Astrocyte (in vitro differentiated cells and primary cell): ENCODE data around the gene GABRQ. TPM values are rescaled to one million over a fixed set of nuclear protein-coding genes. Genes with fewer than 3 reads are reported as not detected.
A peak's percentile ranks its signal among the peaks of the same experiment; 100 is the strongest.

ENCODE experiments used
- DNase-seq: peaks from one replicate; pipeline ENCODE4 v3.0.0-alpha.2; 2010; ENCODE audit warnings: low read depth
- FAIRE-seq: peaks from 2 replicates; lab custom pipeline; 2011; peaks lifted over from hg19 to GRCh38; lab: Jason Lieb, UNC
- H2AFZ ChIP-seq: 2 replicates; pipeline ENCODE4 v1.6.0; 2012; ENCODE audit warnings: low read depth, low read length, inconsistent platforms
- H3K27ac ChIP-seq: 2 replicates; pipeline ENCODE4 v1.5.1; 2011; ENCODE audit warnings: low read depth, low read length, inconsistent platforms
- H3K27me3 ChIP-seq: 2 replicates; pipeline ENCODE4 v1.6.0; 2011; ENCODE audit warnings: low read length, inconsistent platforms; ENCODE audit not compliant: insufficient read depth
- H3K36me3 ChIP-seq: 2 replicates; pipeline ENCODE4 v1.5.1; 2011; ENCODE audit warnings: low read length, inconsistent platforms; ENCODE audit not compliant: insufficient read depth
- H3K4me1 ChIP-seq: 2 replicates; pipeline ENCODE4 v1.5.1; 2011; ENCODE audit warnings: low read length, inconsistent platforms; ENCODE audit not compliant: insufficient read depth
- H3K4me2 ChIP-seq: 2 replicates; pipeline ENCODE4 v1.6.0; 2012; ENCODE audit warnings: low read length, inconsistent platforms
- H3K4me3 ChIP-seq: 2 replicates; pipeline ENCODE4 v1.5.1; 2011; ENCODE audit warnings: low read depth, mild to moderate bottlenecking, low read length, inconsistent platforms; ENCODE audit not compliant: insufficient read depth
- H3K79me2 ChIP-seq: 2 replicates; pipeline ENCODE4 v1.6.0; 2012; ENCODE audit warnings: mild to moderate bottlenecking, low read length, inconsistent platforms; ENCODE audit not compliant: insufficient read depth
- H3K9ac ChIP-seq: 2 replicates; pipeline ENCODE4 v1.6.0; 2012; ENCODE audit warnings: mild to moderate bottlenecking, low read length, inconsistent platforms
- H3K9me3 ChIP-seq: 2 replicates; pipeline ENCODE4 v1.5.1; 2012; ENCODE audit warnings: low read depth, mild to moderate bottlenecking, low read length, inconsistent platforms; ENCODE audit not compliant: insufficient read depth
- H4K20me1 ChIP-seq: 2 replicates; pipeline ENCODE4 v1.6.0; 2012; ENCODE audit warnings: low read length, inconsistent platforms; ENCODE audit not compliant: insufficient read depth
- H3K27ac Mint-ChIP-seq: one replicate; pipeline ENCODE4 v1.8.0; 2021; ENCODE audit warnings: mild to moderate bottlenecking, mixed read lengths; ENCODE audit not compliant: unreplicated experiment
- H3K27me3 Mint-ChIP-seq: one replicate; pipeline ENCODE4 v1.8.0; 2021; ENCODE audit warnings: low read depth, mixed read lengths; ENCODE audit not compliant: unreplicated experiment
- H3K36me3 Mint-ChIP-seq: one replicate; pipeline ENCODE4 v1.8.0; 2021; ENCODE audit warnings: low read depth, mixed read lengths; ENCODE audit not compliant: unreplicated experiment
- H3K4me1 Mint-ChIP-seq: one replicate; pipeline ENCODE4 v1.8.0; 2021; ENCODE audit warnings: low read depth, mixed read lengths; ENCODE audit not compliant: unreplicated experiment
- H3K4me3 Mint-ChIP-seq: one replicate; pipeline ENCODE4 v1.8.0; 2021; ENCODE audit warnings: mild to moderate bottlenecking, moderate library complexity, mixed read lengths; ENCODE audit not compliant: unreplicated experiment
- H3K9me3 Mint-ChIP-seq: one replicate; pipeline ENCODE4 v1.8.0; 2021; ENCODE audit warnings: mild to moderate bottlenecking, mixed read lengths; ENCODE audit not compliant: unreplicated experiment
- CTCF ChIP-seq: IDR thresholded peaks from 2 replicates; pipeline ENCODE4 v1.5.1; 2011; ENCODE audit warnings: low read depth, mild to moderate bottlenecking, inconsistent platforms, low read length, moderate library complexity; ENCODE audit not compliant: insufficient read depth
- EZH2 ChIP-seq: IDR thresholded peaks from 2 replicates; pipeline ENCODE4 v1.6.1; 2012; ENCODE audit warnings: mild to moderate bottlenecking, low read length, inconsistent platforms; ENCODE audit not compliant: insufficient read depth
- total RNA-seq: library from RNA; stranded (reverse); gene quantifications from 2 replicates; pipeline ENCODE4 v1.2.1, GENCODE V29; 2021

Gene GABRQ
- total RNA-seq, 1 donor from 2014 or later = 0.41 TPM

- Mint-ChIP-seq H3K4me1 (no peaks in the 10 kb centered on the region), H3K36me3 (peaks cover under 1% of the 10 kb centered on the region), H3K9me3 (no peaks in the 10 kb centered on the region), H3K27ac (no peak overlapping the region), H3K27me3 (peaks cover 4% of the 10 kb centered on the region), H3K4me3 (no peak overlapping the region)
- Histone ChIP-seq H3K9ac (no peak overlapping the region), H3K4me2 (no peak overlapping the region), H3K27me3 (no peaks in the 10 kb centered on the region), H3K36me3 (no peaks in the 10 kb centered on the region), H3K4me3 (no peak overlapping the region), H4K20me1 (no peaks in the 10 kb centered on the region), H3K4me1 (no peaks in the 10 kb centered on the region), H2AFZ (no peak overlapping the region), H3K79me2 (no peaks in the 10 kb centered on the region), H3K27ac (no peak overlapping the region), H3K9me3 (no peaks in the 10 kb centered on the region)
- DNase-seq (no peak), FAIRE-seq (no peak)
- TF ChIP-seq EZH2 (no peak), CTCF (no peak)
Observed at GRCh38 chrX:152614791-152615190, 22.9 kb upstream of the GABRQ start.

GRCh38 chrX:152619897-152620296 is 17.8 kb upstream of the GABRQ start:
- no peak overlapping the region for H3K4me3 Mint-ChIP-seq
- TF ChIP-seq EZH2 (no peak), CTCF (no peak)
- H3K4me2 ChIP-seq = no peak overlapping the region
- peak; percentile 20 for DNase-seq
- no peak overlapping the region for H2AFZ ChIP-seq
- H3K79me2 ChIP-seq = no peaks in the 10 kb centered on the region
- peak; percentile 85 for FAIRE-seq
- H4K20me1 ChIP-seq = no peaks in the 10 kb centered on the region
- H3K36me3 Mint-ChIP-seq = no peaks in the 10 kb centered on the region
- H3K9me3 ChIP-seq = no peaks in the 10 kb centered on the region
- H3K27me3 ChIP-seq = no peaks in the 10 kb centered on the region
- H3K4me1 ChIP-seq = no peaks in the 10 kb centered on the region
- no peak overlapping the region for H3K4me3 ChIP-seq
- no peaks in the 10 kb centered on the region for H3K36me3 ChIP-seq
- no peaks in the 10 kb centered on the region for H3K4me1 Mint-ChIP-seq
- no peak overlapping the region for H3K27ac ChIP-seq
- H3K9me3 Mint-ChIP-seq = no peaks in the 10 kb centered on the region
- H3K27me3 Mint-ChIP-seq = peaks cover 8% of the 10 kb centered on the region
- no peak overlapping the region for H3K27ac Mint-ChIP-seq
- no peak overlapping the region for H3K9ac ChIP-seq

GRCh38 chrX:152632445-152633097 is 5.1 kb upstream of the GABRQ start:
- H3K27me3 ChIP-seq = no peaks in the 10 kb centered on the region

More at GRCh38 chrX:152632445-152633097, 5.1 kb upstream of the GABRQ start:
- DNase-seq = no peak
- no peaks in the 10 kb centered on the region for H3K9me3 Mint-ChIP-seq
- Histone ChIP-seq H3K4me3 (no peak overlapping the region), H3K79me2 (no peaks in the 10 kb centered on the region), H2AFZ (no peak overlapping the region), H3K4me1 (no peaks in the 10 kb centered on the region), H3K9me3 (no peaks in the 10 kb centered on the region), H3K4me2 (no peak overlapping the region), H4K20me1 (no peaks in the 10 kb centered on the region), H3K9ac (no peak overlapping the region), H3K27ac (no peak overlapping the region), H3K36me3 (no peaks in the 10 kb centered on the region)
- peaks cover 16% of the 10 kb centered on the region for H3K27me3 Mint-ChIP-seq
- no peaks in the 10 kb centered on the region for H3K36me3 Mint-ChIP-seq
- no peak for TF ChIP-seq EZH2
- TF ChIP-seq CTCF = peak; percentile 72
- peak; percentile 50 for FAIRE-seq
- H3K27ac Mint-ChIP-seq = no peak overlapping the region
- no peaks in the 10 kb centered on the region for H3K4me1 Mint-ChIP-seq
- H3K4me3 Mint-ChIP-seq = no peak overlapping the region
